Activated CD4-positive, alpha-beta T cell treated with anti-CD3 and anti-CD28 coated beads, Interleukin-2, amount 10 ng/mL, durations not matched to agents 7 days and 5 days (primary cell): ENCODE measurements around the gene FOXD3. TPM values are rescaled to one million over a fixed set of nuclear protein-coding genes. Genes with fewer than 3 reads are reported as not detected.

Experiments
- CTCF ChIA-PET: fragments of 350-600 bp; sonication (Branson Sonifier 250); formaldehyde crosslinking; loops from one replicate; lab custom pipeline; 2021; ENCODE audit warnings: antibody characterized with exemption; lab: Charles Lee
- POLR2A ChIA-PET: fragments of 350-600 bp; sonication (Branson Sonifier 250); formaldehyde crosslinking; loops from one replicate; lab custom pipeline; 2021; ENCODE audit warnings: antibody characterized with exemption; lab: Charles Lee
- DNase-seq: peaks from one replicate; pipeline ENCODE4 v3.0.0-alpha.2; 2020
- H3K27ac Mint-ChIP-seq: one replicate; pipeline ENCODE4 v1.8.0; 2021; ENCODE audit warnings: mild to moderate bottlenecking, moderate library complexity, mixed read lengths
- H3K27me3 Mint-ChIP-seq: one replicate; pipeline ENCODE4 v1.8.0; 2021; ENCODE audit warnings: mixed read lengths
- H3K36me3 Mint-ChIP-seq: one replicate; pipeline ENCODE4 v1.8.0; 2021; ENCODE audit warnings: low read depth, mixed read lengths
- H3K4me1 Mint-ChIP-seq: one replicate; pipeline ENCODE4 v1.8.0; 2021; ENCODE audit warnings: mixed read lengths
- H3K4me3 Mint-ChIP-seq: one replicate; pipeline ENCODE4 v1.8.0; 2021; ENCODE audit warnings: mild to moderate bottlenecking, moderate library complexity, mixed read lengths
- H3K9me3 Mint-ChIP-seq: one replicate; pipeline ENCODE4 v1.8.0; 2021; ENCODE audit warnings: mixed read lengths
- total RNA-seq, 2 experiments: library from RNA; stranded (reverse); gene quantifications; one replicate each; pipeline ENCODE4 v1.2.3, GENCODE V29; 2021

The FOXD3 gene
- total RNA-seq, result not detected

DNA sequence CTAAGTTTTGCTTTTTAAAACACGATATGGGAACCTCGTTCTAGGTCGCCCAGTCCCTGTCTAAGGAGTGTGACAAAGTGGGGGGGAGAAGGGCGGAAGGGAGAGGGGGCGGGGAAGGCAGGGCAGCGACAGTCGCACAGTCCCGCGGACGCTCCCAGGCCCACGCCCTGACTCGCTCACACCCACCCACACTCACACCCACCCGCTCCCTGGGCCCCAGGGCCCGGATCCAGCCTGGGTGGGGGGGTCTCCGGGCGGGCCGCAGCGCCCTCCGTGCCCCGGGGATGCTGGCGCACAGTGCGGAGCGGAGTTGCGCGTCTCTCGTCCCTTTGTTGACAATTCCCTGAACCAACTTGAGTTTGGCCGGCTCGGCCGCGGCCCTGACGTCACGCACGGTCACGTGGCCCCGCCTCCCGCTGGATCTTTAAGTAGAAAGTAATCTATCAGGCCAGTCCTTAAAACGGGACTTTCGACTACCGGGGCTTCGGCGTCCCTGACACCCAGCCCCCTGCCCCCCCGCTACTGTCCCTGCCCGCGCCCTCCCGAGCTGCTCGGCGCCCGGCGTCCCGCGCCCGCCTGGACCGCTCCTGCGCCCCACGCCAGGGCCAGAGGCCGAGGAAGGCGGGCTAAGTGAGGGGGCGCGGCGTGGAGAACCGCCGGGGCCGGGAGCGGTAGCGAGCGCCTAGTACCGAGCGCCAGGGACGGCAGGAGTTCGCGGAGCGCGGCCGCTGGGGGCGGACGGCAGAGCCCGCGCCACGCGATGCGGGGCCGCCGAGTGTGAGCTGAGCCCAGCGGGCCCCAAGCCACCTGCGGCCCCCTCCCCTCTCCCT, at the start of gene FOXD3:
TSS of gene FOXD3 (plus strand) at position 454 of the 830 bp plus-strand sequence. CDS start 492 bp downstream, outside the sequence.
- CTCF ChIA-PET, result interaction anchor here (0.9 kb wide), 1 partner anchor 10 kb away, joined by 3 read pairs; no protein-coding TSS in a partner anchor
- Mint-ChIP-seq H3K4me3 (peak within 1 kb of the TSS; percentile 63), H3K36me3 (peaks cover 24% of the 10 kb centered on the region), H3K4me1 (peaks cover 53% of the 10 kb centered on the region), H3K27ac (peak within 1 kb of the TSS; percentile 76), H3K9me3 (peaks cover 9% of the 10 kb centered on the region), H3K27me3 (peaks cover 76% of the 10 kb centered on the region)
- no peak for DNase-seq
- POLR2A ChIA-PET, result no interaction called here

DNA sequence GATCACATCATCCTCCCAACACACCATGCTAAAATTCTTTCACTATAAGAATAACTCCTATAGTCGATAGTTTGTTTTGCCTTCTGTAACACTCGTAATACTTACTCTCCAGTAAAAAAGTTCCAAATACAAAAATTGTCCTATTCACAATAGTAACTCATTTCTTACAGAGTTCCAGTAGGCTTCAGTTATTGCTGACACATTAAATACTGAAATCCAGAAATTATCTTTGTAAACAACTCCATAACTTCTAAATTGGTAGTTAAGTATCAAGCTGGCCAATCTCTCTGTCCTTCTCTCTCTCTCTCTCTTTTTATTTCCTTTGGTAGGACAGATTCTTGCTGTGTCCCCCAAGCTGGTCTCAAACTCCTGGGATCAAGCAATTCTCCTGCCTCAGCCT, 49.6 kb upstream of the FOXD3 start:
- H3K27me3 Mint-ChIP-seq, result peaks cover 25% of the 10 kb centered on the region
- H3K36me3 Mint-ChIP-seq, result no peaks in the 10 kb centered on the region
- H3K9me3 Mint-ChIP-seq, result no peaks in the 10 kb centered on the region
- CTCF ChIA-PET, result no interaction called here
- H3K4me3 Mint-ChIP-seq, result no peak overlapping the region
- H3K4me1 Mint-ChIP-seq, result no peaks in the 10 kb centered on the region
- no peak overlapping the region for H3K27ac Mint-ChIP-seq
- no peak for DNase-seq
- POLR2A ChIA-PET, result no interaction called here

DNA sequence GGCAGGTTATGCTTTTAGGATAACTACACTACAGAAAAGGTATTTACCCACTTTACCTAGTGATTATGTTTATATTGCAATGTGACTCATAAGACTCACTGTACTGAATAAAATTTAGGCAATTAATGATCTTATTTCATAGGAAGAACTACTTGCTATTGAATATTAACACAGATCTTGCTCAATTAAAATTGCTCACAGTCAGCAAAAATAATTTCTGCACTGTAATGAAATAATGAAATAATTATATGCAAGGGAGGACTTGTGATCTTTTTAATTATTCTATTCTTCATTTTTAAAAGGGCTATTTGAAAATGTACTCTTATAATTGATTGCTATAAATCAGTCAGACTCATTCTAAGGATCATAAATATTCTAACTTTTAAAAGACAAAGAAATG, 48.0 kb upstream of the FOXD3 start:
- peaks cover 17% of the 10 kb centered on the region for H3K27me3 Mint-ChIP-seq
- no peak overlapping the region for H3K27ac Mint-ChIP-seq
- no peaks in the 10 kb centered on the region for H3K4me1 Mint-ChIP-seq
- ChIA-PET POLR2A (no interaction called here), CTCF (no interaction called here)
- DNase-seq, result no peak
- no peaks in the 10 kb centered on the region for H3K9me3 Mint-ChIP-seq
- no peak overlapping the region for H3K4me3 Mint-ChIP-seq
- no peaks in the 10 kb centered on the region for H3K36me3 Mint-ChIP-seq

DNA sequence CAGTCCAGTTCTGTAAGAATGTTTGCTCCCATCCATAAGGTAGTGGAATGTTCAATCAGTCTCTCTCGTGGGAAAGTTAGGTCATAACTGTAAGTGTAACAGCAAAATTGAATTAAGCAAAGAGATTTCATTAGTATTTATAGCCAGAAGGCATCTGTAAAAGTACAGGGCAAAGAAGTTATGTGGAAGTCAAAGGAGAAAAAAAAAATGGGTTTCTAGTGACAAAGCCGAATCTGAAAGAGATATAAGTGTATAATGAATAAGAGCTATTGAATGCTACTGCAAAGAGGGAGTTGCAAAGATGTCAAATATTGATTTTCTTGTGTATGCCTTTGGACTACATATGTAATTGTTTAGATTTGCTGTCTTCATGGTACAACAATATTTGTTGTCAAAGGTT, 47.4 kb upstream of the FOXD3 start:
- POLR2A ChIA-PET, result no interaction called here
- no peak overlapping the region for H3K27ac Mint-ChIP-seq
- no peak overlapping the region for H3K4me3 Mint-ChIP-seq
- H3K36me3 Mint-ChIP-seq, result no peaks in the 10 kb centered on the region
- DNase-seq, result no peak
- H3K9me3 Mint-ChIP-seq, result no peaks in the 10 kb centered on the region
- CTCF ChIA-PET, result no interaction called here
- peaks cover 16% of the 10 kb centered on the region for H3K27me3 Mint-ChIP-seq
- H3K4me1 Mint-ChIP-seq, result no peaks in the 10 kb centered on the region

DNA sequence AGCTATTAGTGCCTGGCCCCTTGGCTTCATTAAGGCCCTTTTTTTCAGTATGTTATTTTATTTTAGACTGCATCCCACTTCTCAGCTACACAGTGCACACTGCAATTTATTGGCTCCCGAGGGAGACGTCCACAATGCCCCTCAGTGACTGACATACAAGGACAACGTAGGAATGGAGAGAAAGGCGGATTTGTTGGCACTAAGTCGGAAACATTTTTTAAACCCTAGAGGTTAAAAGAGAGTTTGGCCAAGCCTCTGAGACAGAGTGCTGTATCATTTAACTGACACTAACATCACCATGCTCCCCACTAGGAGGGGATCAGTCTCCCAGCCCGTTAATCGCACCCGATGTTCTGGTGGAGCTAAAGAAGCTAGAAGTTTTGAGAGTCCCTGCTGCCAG, 45.7 kb upstream of the FOXD3 start:
- H3K27me3 Mint-ChIP-seq, result peaks cover 16% of the 10 kb centered on the region
- H3K27ac Mint-ChIP-seq, result no peak overlapping the region
- no peak overlapping the region for H3K4me3 Mint-ChIP-seq
- no peaks in the 10 kb centered on the region for H3K4me1 Mint-ChIP-seq
- no peaks in the 10 kb centered on the region for H3K36me3 Mint-ChIP-seq
- DNase-seq, result no peak
- ChIA-PET POLR2A (no interaction called here), CTCF (no interaction called here)
- H3K9me3 Mint-ChIP-seq, result no peaks in the 10 kb centered on the region

DNA sequence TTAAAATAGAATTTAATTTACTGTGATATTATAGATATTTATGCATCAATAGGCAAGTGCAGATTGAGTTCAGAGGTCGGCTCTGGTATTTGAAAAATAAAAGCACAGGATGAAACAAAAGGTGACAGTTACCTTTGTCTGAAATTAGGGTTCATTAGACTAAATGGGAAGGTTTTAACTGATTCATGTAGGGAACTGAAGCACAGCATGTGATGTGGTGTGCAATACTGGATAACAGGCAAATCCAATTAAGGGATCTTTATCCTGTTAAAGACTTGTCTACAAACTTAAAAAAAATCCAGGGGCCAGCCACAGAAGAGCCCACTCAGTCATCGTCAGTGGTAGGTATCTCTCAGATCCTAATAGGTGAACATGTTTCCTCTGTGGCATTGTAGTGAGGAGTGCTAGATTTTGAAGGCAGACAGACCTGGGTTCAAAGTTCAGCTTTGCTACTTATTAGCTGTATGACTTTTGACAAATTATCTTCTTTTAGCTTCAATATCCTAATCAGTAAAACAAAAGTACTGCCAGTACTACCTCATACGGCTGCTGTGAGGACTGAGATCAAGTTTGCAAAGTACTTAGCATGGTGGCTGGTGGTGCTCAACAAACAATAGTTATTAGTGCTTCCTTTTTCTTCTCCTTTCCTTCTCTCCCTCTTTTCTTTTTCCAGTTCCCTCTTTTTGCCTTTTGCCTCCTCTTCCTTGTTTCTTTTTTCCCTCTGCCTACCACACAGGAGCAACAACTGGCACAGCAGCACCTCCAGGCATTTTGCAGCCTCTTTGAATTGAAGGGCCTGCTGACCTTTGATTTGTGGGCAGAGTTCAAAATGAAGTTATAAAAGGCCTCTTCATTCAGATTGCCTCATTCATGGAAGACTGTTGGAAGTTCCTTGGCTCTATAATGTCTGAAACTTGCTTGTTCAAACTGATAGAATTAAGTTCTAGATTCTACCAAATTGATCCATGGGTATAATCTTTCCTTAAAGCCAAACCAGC, 44.9 kb upstream of the FOXD3 start:
- H3K4me1 Mint-ChIP-seq, result no peaks in the 10 kb centered on the region
- CTCF ChIA-PET, result no interaction called here
- DNase-seq, result no peak
- no peaks in the 10 kb centered on the region for H3K9me3 Mint-ChIP-seq
- no peak overlapping the region for H3K4me3 Mint-ChIP-seq
- H3K36me3 Mint-ChIP-seq, result no peaks in the 10 kb centered on the region
- POLR2A ChIA-PET, result no interaction called here
- H3K27ac Mint-ChIP-seq, result no peak overlapping the region
- H3K27me3 Mint-ChIP-seq, result peaks cover 14% of the 10 kb centered on the region

DNA sequence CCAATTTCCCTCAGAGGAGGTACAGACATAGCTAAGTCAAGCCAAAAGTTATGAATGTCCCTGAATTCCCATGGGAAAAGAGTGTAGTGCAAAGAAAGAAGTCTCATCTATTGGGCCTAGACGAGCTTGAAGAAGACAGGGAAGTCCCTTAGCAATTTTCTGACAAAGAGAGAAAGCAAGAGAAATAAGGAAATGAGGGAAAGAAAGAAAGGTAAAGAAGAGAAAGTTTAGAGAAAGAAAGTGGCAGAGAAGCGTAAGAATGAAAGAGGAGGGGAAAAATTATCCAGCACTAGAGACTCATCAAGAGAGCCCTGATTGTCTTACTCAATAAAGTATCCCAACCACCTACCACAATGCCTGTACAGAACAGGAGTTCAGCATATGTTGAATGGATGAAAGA, 40.6 kb upstream of the FOXD3 start:
- Mint-ChIP-seq H3K9me3 (no peaks in the 10 kb centered on the region), H3K27ac (no peak overlapping the region), H3K4me1 (no peaks in the 10 kb centered on the region), H3K27me3 (no peaks in the 10 kb centered on the region), H3K4me3 (no peak overlapping the region), H3K36me3 (no peaks in the 10 kb centered on the region)
- POLR2A ChIA-PET, result no interaction called here
- CTCF ChIA-PET, result interaction anchor here (1.6 kb wide), 1 partner anchor 133 kb away, joined by 3 read pairs; no protein-coding TSS in a partner anchor
- DNase-seq, result no peak

DNA sequence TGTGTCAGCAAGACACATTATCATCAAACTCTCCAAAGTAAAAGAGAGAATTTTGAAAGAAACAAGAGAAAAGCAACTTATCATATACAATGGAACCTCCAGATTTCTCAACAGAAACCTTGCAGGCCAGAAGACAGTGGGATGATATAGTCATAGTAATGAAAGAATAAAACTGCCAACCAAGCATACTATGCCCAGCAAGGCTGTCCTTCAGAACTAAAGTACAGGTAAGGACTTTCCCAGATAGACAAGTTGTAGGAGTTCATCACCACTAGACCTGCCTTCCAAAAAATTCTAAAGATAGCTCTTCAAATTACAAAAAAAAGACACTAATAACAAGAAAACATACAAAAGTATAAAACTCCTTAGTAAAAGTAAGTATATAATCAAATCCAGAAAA, 33.2 kb upstream of the FOXD3 start:
- no peak for DNase-seq
- H3K27ac Mint-ChIP-seq, result no peak overlapping the region
- ChIA-PET POLR2A (no interaction called here), CTCF (no interaction called here)
- no peak overlapping the region for H3K4me3 Mint-ChIP-seq
- peaks cover 3% of the 10 kb centered on the region for H3K36me3 Mint-ChIP-seq
- peaks cover 10% of the 10 kb centered on the region for H3K27me3 Mint-ChIP-seq
- no peaks in the 10 kb centered on the region for H3K4me1 Mint-ChIP-seq
- H3K9me3 Mint-ChIP-seq, result peaks cover 15% of the 10 kb centered on the region

DNA sequence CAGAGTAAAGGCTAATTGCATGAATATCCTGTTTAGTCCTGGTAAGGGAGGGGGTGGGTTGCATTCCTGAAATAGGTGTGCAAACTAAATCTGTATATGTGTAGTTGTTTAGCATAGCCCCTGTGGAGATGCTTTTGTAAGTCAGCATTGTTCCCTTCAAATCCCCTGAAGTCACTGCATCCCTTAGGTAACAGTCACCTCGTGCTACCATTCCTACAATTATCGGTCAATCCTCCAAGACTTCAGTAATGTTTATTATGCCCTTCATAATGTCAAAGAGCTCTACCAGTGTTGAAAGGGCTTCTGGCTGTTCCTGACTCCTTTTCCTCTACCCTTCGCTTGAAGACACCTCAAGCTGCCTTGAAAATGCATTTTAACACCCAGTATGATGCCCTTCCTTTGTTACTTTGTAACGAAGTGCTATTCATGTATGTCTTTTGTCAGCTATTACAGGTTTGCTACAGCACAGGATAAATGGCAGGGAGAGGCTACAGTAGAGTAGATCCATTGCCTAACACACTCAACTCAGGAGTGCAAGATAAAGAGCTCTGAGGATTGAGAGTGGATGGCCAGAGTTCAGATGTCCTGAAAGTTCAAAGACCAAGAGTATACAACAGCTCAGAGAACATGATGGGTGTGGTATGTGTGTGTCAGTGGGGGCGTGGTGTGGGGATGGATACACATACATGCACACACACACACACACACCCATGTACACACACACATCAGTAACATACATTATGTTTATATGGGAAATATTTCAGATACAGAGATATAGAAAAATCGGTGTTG, 27.4 kb upstream of the FOXD3 start:
- ChIA-PET POLR2A (no interaction called here), CTCF (no interaction called here)
- DNase-seq, result no peak
- H3K27me3 Mint-ChIP-seq, result peaks cover 10% of the 10 kb centered on the region
- no peaks in the 10 kb centered on the region for H3K36me3 Mint-ChIP-seq
- H3K4me3 Mint-ChIP-seq, result no peak overlapping the region
- H3K9me3 Mint-ChIP-seq, result no peaks in the 10 kb centered on the region
- H3K4me1 Mint-ChIP-seq, result no peaks in the 10 kb centered on the region
- no peak overlapping the region for H3K27ac Mint-ChIP-seq

DNA sequence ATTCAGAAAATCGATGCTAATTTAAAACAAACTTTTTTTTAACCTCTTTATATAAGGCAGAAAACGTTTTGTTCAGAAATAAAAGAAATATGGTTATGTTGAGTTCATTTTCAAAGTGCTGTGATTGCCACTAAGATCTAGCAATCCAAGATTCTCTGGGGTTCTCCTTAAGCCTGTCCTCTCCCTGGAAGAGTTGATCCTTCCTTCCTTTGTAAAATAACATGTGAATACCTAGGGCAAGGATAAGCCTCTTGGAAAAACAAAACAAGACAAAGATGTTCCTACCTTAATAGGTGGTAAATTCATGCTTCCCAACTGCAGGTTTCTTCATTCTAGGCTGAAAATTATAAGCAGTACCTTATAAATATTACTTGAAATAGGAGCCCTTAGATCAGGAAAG, 18.0 kb upstream of the FOXD3 start:
- H3K9me3 Mint-ChIP-seq, result no peaks in the 10 kb centered on the region

DNA sequence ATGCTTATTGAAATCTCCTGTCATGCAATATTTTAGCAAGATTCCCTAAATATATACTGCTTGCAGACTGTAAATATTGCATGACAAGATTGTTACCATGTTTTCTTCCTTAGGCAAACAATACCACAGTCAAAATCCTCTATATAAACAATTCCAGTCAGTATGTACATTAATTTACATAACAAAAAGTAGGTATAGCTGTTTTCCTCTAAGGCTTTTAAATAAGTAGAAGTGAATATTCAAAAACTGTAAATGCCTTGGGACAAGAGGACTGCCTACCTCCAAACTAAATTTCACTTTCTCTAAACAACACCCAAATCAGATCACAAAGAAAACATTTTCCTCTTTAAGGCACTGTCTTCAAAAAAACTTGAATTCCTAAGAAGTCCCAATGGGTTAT, 17.3 kb upstream of the FOXD3 start:
- CTCF ChIA-PET, result no interaction called here

More for the DNA sequence above, 18.0 kb upstream of the FOXD3 start:
- Mint-ChIP-seq H3K36me3 (no peaks in the 10 kb centered on the region), H3K27ac (no peak overlapping the region), H3K4me3 (no peak overlapping the region), H3K4me1 (no peaks in the 10 kb centered on the region), H3K27me3 (peaks cover 31% of the 10 kb centered on the region)
- CTCF ChIA-PET, result no interaction called here
- POLR2A ChIA-PET, result no interaction called here
- no peak for DNase-seq

DNA sequence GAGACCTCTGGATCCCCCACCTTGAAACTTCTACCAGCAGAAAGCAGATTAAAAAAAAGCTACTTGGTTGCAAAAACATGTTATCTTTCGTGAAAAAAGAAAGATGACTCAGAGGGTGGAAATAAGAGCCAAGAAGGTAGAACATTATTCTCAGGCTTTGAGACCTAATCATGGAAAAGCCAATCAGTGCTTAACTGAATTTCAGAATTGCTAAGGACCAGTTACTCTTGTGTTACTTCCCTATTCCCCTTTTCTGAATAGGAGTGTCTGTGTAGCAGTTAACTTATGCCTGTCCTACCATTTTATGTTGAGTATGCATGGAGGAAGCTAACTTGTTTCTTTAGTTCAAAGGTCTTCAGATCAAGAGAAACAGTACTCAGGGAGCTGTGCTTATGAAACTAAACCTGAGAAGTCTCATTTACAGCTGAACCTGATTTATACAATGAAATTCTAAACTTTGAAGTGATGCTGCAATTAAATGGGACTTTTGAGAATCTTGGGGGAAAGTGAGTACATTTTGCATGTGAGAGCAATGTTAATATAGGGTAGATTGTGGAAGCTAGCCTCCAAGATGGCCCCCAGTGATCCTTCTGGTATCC, 15.1 kb upstream of the FOXD3 start:
- CTCF ChIA-PET, result no interaction called here
- Mint-ChIP-seq H3K27me3 (peaks cover 33% of the 10 kb centered on the region), H3K36me3 (no peaks in the 10 kb centered on the region), H3K27ac (no peak overlapping the region), H3K4me1 (no peaks in the 10 kb centered on the region), H3K4me3 (no peak overlapping the region), H3K9me3 (no peaks in the 10 kb centered on the region)
- POLR2A ChIA-PET, result no interaction called here
- no peak for DNase-seq

More for the DNA sequence above, 17.3 kb upstream of the FOXD3 start:
- Mint-ChIP-seq H3K27ac (no peak overlapping the region), H3K36me3 (no peaks in the 10 kb centered on the region), H3K4me3 (no peak overlapping the region), H3K27me3 (peaks cover 31% of the 10 kb centered on the region), H3K4me1 (no peaks in the 10 kb centered on the region), H3K9me3 (no peaks in the 10 kb centered on the region)
- POLR2A ChIA-PET, result no interaction called here
- no peak for DNase-seq
